GM18498 (cell line): ENCODE data around the gene NUDT17.

Source experiments
- ATAC-seq: cut with Tn5 transposase; IDR thresholded peaks from one replicate; pipeline ENCODE4 v1.9.1; 2021; ENCODE audit warnings: mild to moderate bottlenecking, moderate library complexity; ENCODE audit not compliant: unreplicated experiment

NUDT17 gene

DNA sequence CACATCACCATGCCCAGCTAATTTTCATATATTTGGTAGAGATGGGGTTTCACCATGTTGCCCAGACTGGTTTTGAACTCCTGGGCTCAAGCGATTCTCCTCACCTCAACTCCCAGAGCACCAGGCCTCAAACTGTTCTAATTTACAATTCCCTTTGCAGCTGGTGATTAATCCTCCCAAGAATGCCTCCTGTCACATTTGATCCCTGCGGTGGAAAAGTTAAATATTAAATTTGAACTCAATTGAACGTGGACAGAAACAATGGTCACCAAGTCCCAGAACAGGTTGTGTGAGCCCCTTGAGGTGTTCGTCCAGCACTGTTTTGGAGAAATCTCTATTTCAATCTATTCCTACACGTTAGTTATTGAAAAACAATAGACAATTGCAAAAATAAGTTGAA lies 42.2 kb downstream of the NUDT17 start:
- no peak for ATAC-seq

DNA sequence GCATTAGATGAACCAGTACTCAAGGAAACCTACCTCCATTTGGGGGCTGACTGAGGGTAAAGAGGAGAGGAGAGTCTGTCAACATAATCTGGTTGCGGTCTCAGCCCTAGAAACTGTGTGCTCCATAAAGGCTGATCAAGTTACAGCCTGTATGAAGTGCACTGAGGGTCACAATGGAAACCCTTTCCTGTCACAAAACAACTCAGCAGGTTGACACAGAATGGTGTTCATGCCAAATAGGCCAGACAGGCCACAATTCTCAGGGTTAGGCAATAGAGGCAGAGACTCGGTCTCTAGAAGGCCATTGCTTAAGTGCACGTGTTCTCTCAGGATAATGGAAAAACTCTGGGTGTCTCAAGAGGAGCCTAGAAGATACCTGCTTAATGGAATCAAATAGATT lies 44.3 kb downstream of the NUDT17 start:
- no peak for ATAC-seq

DNA sequence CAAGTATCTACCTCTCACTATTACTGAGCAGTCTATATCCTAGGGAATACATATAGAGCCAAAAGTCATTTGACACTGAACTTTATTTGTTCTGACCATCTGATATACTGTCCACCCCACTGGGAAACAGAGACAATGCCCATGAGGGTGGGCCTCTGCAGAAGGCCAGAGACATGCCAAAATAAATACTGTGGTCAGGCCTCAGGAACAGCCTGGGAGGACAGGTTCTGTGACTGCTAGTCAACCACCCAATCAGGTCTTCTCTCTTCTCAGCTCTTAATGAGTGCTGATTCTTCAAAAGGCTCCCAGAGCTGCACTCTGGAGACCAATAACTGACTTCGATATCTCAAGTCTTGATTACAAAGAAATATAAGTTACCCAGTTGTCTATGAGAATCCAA lies 45.7 kb downstream of the NUDT17 start:
- no peak for ATAC-seq

DNA sequence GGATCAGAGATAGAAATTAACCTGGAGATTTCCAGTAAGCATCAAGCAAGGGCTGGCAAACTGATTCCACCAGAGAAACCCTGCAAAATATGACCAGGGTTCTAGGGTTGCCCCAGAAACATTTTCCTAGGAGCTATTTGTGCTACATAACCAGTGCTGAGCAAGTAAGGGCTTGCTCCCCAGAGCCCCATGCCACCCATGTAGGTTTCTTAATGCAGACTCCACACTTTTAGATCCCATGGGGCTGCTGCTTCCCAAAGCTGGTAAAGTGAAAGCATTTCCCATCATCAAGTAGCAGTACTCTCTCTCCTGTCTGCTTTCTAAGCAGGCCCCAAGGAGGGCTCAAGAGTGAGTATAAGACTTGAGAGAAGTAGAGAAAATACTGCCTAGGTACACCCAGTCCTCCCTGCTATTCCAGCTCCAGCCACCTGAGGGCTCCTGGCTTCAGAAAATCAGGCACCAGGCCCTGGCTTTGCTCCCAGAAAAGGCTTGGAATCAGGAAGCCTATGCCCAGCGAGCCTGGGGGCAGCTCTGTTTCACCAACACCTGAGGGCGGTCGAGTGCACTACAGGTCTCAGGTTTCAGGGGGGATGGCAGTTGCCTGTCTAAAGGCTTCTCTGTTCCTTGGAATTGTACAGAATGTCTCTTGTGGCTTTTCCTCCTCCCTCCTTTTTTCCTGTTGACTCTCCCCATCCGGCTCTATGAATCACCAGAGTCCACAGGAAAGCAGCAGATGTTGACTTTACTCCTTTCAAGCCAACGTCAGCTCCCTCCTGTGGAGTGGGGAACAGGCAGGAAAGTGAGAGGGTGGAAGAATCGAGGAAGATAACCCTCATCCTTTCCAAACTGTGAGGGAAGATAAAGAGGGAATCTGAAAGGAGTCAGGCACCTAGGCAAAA lies 46.4 kb downstream of the NUDT17 start:
- peak; percentile 69 for ATAC-seq

DNA sequence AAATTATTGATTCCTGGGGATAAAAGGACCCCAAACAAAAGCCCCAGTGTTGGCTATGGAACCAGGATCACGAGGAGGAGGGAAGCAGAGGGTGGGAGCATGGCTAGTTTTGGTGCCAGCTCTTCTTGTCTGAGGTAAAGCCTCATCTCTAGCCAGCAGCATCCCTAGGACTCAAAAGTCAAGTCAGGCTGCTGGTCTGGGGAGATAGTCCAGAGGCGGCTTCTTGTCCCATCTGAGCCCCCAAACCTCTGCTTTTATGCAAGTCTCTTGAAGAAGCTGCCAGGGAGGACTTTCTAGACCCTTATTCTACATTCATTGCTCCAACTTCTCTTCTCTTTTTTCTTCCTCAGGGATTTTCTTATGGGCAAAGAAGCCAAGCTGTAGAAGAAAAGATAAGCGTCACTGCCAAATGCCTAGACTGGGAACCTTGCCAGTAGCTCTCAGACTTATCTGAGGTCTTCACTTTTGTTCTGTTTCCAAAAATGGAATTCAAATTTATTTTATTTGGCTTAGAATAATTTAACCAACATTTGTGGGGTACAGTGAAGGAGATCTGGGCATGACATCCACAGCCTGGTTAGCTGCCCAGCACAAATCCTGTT lies 47.2 kb downstream of the NUDT17 start:
- ATAC-seq: no peak

DNA sequence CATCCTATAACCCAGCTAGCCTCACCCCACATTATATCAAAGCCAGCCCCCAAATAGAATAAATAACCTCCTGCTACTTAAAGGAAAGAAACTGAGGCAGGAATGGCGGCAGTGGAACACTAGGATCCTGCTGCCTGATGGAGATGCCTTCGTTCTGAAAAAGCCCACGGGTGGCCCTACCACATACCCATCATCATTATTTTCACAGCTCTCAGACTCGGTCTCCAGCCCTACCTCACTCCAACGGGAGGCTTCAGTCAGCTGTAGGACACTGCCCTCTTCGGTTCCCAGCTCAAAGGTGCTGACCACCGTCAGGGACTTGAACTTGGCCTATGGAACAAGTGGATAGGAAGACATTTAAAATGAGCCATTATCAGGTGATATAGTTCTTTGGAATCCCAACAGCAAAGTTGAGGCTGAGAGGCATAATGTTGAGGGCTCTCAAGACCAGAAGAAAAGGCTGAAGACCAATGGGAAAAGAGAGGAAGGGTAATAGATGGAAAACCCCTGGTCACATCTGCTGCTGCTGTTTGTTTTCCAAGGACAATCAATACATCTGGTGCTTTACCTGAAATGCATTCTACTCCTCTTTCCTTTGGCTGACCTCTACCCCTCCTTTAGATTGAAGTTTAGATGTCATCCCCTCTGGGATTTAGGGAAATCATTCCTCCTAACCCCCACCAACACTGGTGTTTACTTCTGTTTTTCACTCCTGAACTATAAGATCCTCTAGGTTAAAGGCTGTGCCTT lies 48.1 kb downstream of the NUDT17 start:
- ATAC-seq: no peak

DNA sequence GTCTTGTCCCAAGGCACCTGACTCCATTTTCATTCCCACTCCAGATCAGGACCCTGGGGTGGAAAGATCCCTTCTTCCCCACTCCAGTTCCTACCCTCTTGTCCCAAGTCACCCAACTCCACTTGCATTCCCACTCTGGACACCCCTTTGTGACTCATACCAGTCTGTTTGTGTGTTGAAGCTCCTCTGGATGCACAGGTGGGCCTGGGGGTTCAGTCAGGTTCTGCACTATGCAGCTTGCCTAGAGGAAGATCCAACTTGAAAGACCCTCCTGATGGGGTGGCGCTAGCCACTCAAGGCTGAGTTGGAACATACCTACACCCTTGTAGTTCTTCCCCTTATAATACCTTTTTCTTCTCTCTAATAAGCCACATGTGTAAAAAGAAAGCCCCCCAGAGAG lies 50.0 kb downstream of the NUDT17 start:
- ATAC-seq: no peak

DNA sequence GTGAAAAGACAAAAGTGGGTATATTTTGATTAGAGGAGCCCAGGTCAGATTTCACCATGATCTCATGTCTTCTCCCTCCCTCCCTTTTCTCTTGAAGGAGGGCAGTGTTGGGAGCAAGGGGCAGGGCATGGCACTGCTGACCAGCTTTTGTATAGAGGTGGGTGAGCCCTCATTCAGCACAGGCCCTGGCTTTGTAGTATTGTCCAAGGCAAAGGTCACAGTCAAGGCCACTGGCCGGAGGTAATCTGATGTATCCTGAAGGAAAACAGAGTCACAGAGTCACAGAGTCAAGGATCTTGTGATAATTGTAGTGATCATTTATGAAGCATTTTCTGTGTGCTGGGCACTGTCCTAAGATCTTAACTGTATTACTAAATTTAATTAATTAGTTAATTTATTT lies 52.5 kb downstream of the NUDT17 start:
- ATAC-seq: no peak
